NCI-H1417 (cell line): ENCODE measurements around the gene PPP1R37.
"Not testable (repeated sequence)": the region's sequence is repeated elsewhere in the genome, so short reads cannot be mapped to it uniquely, and the experiment has no call there.

Source experiments
- DNase-seq, 3 experiments: peaks; one replicate each; lab custom pipeline; 2025; lab: John Stamatoyannopoulos, UW

Gene PPP1R37

GRCh38 chr19:45094707-45095106, 1.7 kb downstream of the PPP1R37 start:
- DNase-seq, result no peak

- DNase-seq, result no peak
Measured at GRCh38 chr19:45095496-45096413, 2.8 kb downstream of the PPP1R37 start.

GRCh38 chr19:45096700-45097099, 3.7 kb downstream of the PPP1R37 start:
- DNase-seq, result no peak

GRCh38 chr19:45097450-45097775, 4.4 kb downstream of the PPP1R37 start:
- no peak for DNase-seq

- DNase-seq, result no peak
Measured at GRCh38 chr19:45097776-45098520, 5.0 kb downstream of the PPP1R37 start.

- peak in 1 of 3 experiments; percentile 4 for DNase-seq
Measured at GRCh38 chr19:45098521-45099466, 5.8 kb downstream of the PPP1R37 start.

- peak in 2 of 3 experiments; percentile 43 to 72 for DNase-seq
Measured at GRCh38 chr19:45099467-45100191, 6.7 kb downstream of the PPP1R37 start.

- no peak for DNase-seq
Measured at GRCh38 chr19:45100201-45100600, 7.2 kb downstream of the PPP1R37 start.

- DNase-seq, result no peak
Measured at GRCh38 chr19:45100846-45101252, 7.9 kb downstream of the PPP1R37 start.

GRCh38 chr19:45101806-45102205, 8.8 kb downstream of the PPP1R37 start:
- DNase-seq, result no peak

GRCh38 chr19:45102481-45102880, 9.5 kb downstream of the PPP1R37 start:
- no peak for DNase-seq

- peak in 1 of 3 experiments; percentile 73 for DNase-seq
Measured at GRCh38 chr19:45103156-45103507, 10.2 kb downstream of the PPP1R37 start.

- peak; percentile 80 to 93 (median 89) for DNase-seq
Measured at GRCh38 chr19:45103508-45104319, 10.7 kb downstream of the PPP1R37 start.

GRCh38 chr19:45104658-45105349, 11.8 kb downstream of the PPP1R37 start:
- peak in 1 of 3 experiments; percentile 4 for DNase-seq

GRCh38 chr19:45106363-45106762, 13.4 kb downstream of the PPP1R37 start:
- DNase-seq, result not testable (repeated sequence)

GRCh38 chr19:45107621-45108150, 14.7 kb downstream of the PPP1R37 start:
- no peak for DNase-seq

- no peak for DNase-seq
Measured at GRCh38 chr19:45110851-45111266, 17.9 kb downstream of the PPP1R37 start.

GRCh38 chr19:45112111-45112827, 19.3 kb downstream of the PPP1R37 start:
- DNase-seq, result peak in 1 of 3 experiments; percentile 10

- DNase-seq, result peak; percentile 92 to 96 (median 93)
Measured at GRCh38 chr19:45113628-45114027, 20.6 kb downstream of the PPP1R37 start.
